Breast epithelium (tissue), 3 donors: ENCODE results near the gene CUL5.

Source experiments
- CTCF ChIP-seq, 3 donors: fragments of 450-650 bp; IDR thresholded peaks; one replicate each; pipeline ENCODE4 v1.5.1; 2016 to 2017; ENCODE audit warnings: antibody characterized with exemption in 3 of 3, mild to moderate bottlenecking in 3 of 3, moderate library complexity in 3 of 3
- POLR2A ChIP-seq: fragments of 450-650 bp; IDR thresholded peaks from one replicate; pipeline ENCODE4 v1.6.1; 2016; ENCODE audit warnings: antibody characterized with exemption, mild to moderate bottlenecking, moderate library complexity
- POLR2AphosphoS5 ChIP-seq, 3 donors: sonication (generic); formaldehyde crosslinking; IDR thresholded peaks; one replicate each; pipeline ENCODE4 v1.6.1; 2017; ENCODE audit warnings: antibody characterized with exemption in 3 of 3

GRCh38 chr11:108137212-108137611, 128.5 kb downstream of the CUL5 start:
- TF ChIP-seq CTCF (IDR thresholded peaks at IDR 0.05), result no peak
- no peak for TF ChIP-seq POLR2A
- no peak for TF ChIP-seq POLR2AphosphoS5 (IDR thresholded peaks at IDR 0.05)
